Non-pigmented ciliary epithelial cell (primary cell): Measurements from ENCODE around the gene NTHL1.

Experiments used
- DNase-seq: peaks from one replicate; pipeline ENCODE4 v3.0.0-alpha.2; 2010; ENCODE audit warnings: low read depth

The NTHL1 gene

GRCh38 chr16:2063861-2064260 is 16.2 kb upstream of the NTHL1 start:
- no peak for DNase-seq

GRCh38 chr16:2062801-2063200 is 15.2 kb upstream of the NTHL1 start:
- no peak for DNase-seq

- no peak for DNase-seq
Measured at GRCh38 chr16:2061526-2061925, 13.9 kb upstream of the NTHL1 start.

GRCh38 chr16:2061023-2061422 is 13.4 kb upstream of the NTHL1 start:
- no peak for DNase-seq

GRCh38 chr16:2060346-2060745 is 12.7 kb upstream of the NTHL1 start:
- DNase-seq, result no peak

GRCh38 chr16:2058872-2059271 is 11.2 kb upstream of the NTHL1 start:
- no peak for DNase-seq

- no peak for DNase-seq
Measured at GRCh38 chr16:2058420-2058819, 10.8 kb upstream of the NTHL1 start.

- no peak for DNase-seq
Measured at GRCh38 chr16:2057438-2057837, 9.8 kb upstream of the NTHL1 start.

- DNase-seq, result no peak
Measured at GRCh38 chr16:2056681-2057407, 9.2 kb upstream of the NTHL1 start.

GRCh38 chr16:2056077-2056476 is 8.4 kb upstream of the NTHL1 start:
- DNase-seq, result no peak

GRCh38 chr16:2054543-2055245 is 7.1 kb upstream of the NTHL1 start:
- DNase-seq, result no peak

GRCh38 chr16:2053897-2054296 is 6.3 kb upstream of the NTHL1 start:
- DNase-seq, result no peak

- no peak for DNase-seq
Measured at GRCh38 chr16:2053211-2053610, 5.6 kb upstream of the NTHL1 start.

GRCh38 chr16:2048116-2048543 is 496 bp upstream of the NTHL1 start:
- DNase-seq, result no peak

GRCh38 chr16:2046893-2047329 is 723 bp downstream of the NTHL1 start:
- no peak for DNase-seq

GRCh38 chr16:2045965-2046892 is 1.4 kb downstream of the NTHL1 start:
- DNase-seq, result no peak

GRCh38 chr16:2044541-2044940 is 3.1 kb downstream of the NTHL1 start:
- no peak for DNase-seq

GRCh38 chr16:2043667-2044451 is 3.8 kb downstream of the NTHL1 start:
- no peak for DNase-seq

GRCh38 chr16:2042986-2043666 is 4.5 kb downstream of the NTHL1 start:
- no peak for DNase-seq

GRCh38 chr16:2042171-2042985 is 5.3 kb downstream of the NTHL1 start:
- no peak for DNase-seq
